T-helper 9 cell (primary cell): ENCODE results near the gene B3GAT1.
"Not testable (repeated sequence)": the region's sequence is repeated elsewhere in the genome, so short reads cannot be mapped to it uniquely, and the experiment has no call there.

Experiments
- DNase-seq: peaks from one replicate; pipeline ENCODE4 v3.0.0-alpha.2; 2020

The B3GAT1 gene

GRCh38 chr11:134355136-134355535 lies 56.9 kb downstream of the B3GAT1 start:
- no peak for DNase-seq

- no peak for DNase-seq
These were observed 59.9 kb downstream of the B3GAT1 start for GRCh38 chr11:134352111-134352510.

GRCh38 chr11:134350381-134350780 lies 61.7 kb downstream of the B3GAT1 start:
- DNase-seq: no peak

DNA sequence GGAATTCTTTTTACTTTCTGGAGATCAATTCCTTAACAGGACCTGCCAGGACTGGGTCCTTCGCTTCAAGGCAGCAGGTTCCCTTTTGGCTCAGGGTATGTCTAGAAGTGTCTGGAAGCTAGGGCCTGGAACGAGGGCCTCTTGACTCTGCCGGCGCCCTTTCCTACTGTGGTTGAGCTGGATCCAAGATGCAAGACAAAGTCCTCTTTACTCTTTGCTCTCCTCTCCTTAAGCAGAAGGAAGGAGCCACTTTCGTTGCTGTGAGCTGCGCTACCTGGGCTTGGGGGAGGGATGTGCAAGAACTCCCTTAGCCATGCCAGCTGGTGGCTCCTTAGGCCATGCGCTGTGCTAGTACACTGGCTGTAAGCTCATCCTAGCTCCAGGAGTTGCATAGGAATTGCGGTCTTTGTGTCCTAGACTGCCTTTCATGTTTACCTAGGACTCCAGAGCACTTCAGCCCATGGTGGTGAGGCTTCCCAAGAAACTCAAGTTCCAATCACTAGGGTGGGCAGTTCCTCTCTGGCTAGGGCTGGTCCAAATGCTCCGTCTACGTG lies 62.2 kb downstream of the B3GAT1 start:
- DNase-seq: no peak

DNA sequence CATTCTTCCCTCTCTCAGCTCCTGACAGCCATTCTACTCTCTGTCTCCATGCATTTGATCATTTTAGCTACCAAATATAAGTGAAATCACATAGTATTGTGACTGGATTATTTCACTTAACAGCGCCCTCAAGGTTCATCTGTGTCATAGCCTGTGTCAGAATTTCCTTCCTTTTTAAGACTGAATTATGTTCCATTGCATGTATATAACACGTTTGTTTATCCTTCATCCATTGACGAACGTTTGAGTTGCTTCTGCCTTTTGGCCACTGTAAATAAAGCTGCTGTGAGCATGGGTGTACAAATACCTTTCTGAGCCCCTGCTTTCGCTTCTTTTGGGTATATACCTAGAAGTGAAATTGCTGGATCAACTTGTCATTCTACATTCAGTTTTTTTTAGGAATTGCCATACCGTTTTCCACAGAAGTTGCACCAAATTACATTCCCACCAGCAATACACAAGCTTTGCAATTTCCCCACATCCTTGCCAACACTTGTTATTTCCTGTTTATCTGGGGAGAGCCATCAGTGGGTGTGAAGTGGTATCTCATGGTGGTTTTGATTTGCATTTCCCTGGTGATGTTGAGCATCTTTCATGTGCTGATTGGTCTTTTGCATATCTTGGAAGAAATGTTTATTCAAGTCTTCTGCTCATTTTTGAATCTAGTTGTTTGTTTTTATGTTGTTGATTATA lies 62.8 kb downstream of the B3GAT1 start:
- DNase-seq: no peak

DNA sequence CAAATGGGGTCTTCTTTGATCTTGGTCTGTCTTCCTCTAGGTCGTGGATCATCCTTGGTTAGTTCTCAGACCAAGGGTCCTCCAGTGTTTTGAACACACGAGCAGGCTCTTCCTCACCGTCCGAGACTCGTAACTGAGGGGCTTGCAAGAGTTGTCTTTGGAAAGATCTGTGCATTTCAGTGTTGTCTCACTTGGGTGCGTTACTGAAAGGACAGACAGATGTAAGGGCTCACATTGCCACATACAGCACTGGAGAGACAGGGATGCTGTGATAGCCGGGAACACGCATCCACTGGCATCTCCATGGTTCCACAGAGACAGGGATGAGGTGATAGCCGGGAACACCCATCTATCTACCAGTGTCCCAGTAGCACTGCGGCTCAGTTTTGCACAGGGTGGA lies 64.6 kb downstream of the B3GAT1 start:
- no peak for DNase-seq

DNA sequence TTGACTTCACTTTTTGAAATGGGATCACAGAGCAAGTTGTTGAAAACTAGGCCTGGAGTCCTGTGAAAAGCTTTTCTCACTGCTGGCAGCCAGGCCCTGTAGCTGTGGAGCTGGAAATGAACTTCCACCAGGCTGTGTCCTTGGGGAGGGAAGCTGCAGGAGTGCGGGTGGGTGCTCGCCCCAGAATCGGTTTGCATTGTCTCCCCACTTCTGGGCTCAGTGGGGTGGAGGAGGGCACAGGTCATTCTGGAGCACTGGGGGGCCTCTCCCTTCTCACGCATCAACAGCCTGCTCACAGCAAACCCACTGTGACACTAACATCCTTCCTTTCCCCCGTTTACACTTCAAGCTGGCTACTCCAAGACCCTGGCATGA lies 65.1 kb downstream of the B3GAT1 start:
- DNase-seq: no peak

DNA sequence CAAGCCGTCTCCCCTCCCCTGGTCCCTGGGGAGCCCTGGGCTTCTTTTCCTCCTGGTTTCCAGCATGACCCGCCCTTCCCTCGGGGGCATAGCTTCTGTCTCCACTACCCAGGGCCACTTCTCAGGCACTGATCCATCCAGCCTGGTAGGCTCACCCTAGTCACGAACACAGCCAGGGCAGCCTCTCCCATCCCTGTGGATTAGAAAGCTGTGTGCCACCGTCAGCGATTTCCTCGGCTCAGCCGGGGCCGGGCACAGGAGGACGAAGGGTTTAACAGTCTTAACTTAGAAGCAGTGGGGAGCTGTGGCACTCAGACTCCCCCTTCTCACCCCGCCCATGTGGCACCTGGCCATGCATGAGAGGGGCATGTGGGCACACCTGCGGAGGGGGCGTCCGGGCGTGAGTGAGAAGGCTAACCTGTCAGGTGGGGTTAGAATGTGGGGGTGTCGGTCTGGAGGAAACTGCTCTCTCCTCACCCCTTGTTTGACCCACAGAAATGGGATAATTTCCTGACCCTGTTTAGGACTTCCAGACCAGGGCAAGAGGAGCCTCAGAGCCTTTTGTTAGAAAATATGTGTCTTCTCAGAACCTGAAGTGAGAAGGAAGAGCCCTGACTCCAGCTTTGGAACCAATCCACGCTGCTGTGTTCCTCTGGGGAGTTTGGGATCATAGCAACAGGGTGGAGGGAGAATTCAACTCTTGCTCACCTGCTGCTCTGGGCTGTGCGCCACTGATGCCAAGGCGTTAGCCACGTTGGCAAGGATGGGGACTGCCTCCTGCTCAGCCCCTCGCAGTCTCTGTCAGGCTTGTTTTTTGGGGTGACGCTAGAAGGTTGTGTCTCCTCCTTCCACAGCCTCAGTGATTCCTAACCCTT lies 65.7 kb downstream of the B3GAT1 start:
- no peak for DNase-seq

DNA sequence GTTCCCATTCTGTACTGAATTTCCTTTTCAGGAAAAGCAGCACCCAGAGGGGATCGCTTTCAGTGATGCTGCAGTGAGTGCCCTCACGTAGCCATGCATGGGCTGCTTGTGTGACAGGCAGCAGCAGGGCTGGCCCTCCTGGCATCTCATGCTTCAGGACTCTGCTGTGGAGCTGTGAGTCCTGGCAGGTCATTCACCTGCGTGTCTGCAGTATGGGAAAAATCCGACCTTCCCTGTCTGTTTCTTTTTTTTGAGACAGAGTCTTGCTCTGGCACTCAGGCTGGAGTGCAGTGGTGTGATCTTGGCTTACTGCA lies 66.8 kb downstream of the B3GAT1 start:
- DNase-seq: no peak

- not testable (repeated sequence) for DNase-seq
These were observed 67.4 kb downstream of the B3GAT1 start for GRCh38 chr11:134344497-134345236.

DNA sequence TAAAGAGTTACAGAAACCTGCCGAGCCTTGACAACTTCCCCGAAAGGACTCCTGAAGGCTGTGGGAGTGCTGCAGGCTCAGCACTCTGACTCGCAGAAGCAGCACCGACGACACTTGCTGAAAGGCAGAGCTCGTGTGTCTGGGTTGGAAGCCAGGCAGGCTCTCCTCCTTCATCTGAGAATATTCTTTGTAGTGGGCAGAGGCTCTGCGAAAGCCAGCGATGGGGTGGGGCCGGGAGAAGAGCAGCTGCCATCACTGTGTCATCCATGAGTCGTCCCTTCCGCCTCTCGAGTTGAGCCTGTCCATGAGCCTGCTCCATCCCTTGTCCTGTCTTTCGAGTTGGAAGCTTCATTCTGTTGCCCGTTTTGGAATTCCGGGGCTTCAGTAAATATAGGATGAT lies 68.4 kb downstream of the B3GAT1 start:
- no peak for DNase-seq

GRCh38 chr11:134342572-134343340 lies 69.3 kb downstream of the B3GAT1 start:
- no peak for DNase-seq

GRCh38 chr11:134341805-134342571 lies 70.1 kb downstream of the B3GAT1 start:
- no peak for DNase-seq

DNA sequence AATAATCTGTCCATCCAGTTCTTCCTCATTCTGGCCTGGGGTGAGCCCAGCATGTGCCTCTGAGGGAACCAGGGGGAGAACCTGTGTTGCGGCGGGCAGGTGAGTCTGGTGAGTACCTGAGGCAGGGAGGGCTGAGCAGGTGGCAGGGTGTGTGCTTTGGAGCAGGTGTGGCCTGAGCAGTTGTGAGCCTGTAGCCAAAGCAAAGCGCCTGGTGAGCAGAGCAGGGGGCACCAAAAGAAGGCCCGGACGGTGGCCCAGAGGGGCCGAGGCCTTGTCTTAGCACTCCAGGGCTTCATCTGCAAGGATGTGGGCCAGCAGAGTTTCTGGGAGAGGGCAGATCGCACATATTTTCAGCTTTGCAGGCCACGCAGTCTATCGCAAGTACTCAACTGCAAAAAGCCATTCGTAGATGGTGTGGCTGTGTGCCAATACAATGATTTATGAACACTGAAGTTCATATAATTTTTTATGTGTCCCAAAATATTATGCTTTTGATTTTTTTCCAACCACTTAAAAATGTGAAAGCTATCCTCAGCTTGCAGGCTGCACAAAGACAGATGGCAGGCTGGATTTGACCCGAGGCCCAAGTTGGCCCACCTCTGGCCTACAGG lies 71.6 kb downstream of the B3GAT1 start:
- no peak for DNase-seq

DNA sequence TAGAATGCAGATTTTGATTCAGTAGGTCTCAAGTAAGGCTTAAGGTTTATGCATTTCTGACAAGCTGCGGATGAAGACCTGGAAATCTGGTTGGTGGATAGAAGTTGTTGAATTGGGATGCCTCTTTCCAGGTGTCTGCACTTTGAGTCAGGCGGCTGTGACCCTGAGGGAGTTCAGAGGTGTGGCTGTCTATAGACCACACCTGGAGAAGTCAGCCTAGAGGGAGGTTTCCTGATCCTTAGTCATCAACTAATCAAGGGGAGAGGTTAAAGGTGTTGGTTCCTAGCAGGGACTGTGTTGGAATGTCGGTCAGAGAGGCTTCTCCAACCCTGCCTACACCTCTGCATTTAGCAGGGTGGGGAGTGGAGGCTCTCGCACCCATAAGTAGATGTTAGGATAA lies 72.3 kb downstream of the B3GAT1 start:
- no peak for DNase-seq

GRCh38 chr11:134338654-134339053 lies 73.4 kb downstream of the B3GAT1 start:
- DNase-seq: no peak

DNA sequence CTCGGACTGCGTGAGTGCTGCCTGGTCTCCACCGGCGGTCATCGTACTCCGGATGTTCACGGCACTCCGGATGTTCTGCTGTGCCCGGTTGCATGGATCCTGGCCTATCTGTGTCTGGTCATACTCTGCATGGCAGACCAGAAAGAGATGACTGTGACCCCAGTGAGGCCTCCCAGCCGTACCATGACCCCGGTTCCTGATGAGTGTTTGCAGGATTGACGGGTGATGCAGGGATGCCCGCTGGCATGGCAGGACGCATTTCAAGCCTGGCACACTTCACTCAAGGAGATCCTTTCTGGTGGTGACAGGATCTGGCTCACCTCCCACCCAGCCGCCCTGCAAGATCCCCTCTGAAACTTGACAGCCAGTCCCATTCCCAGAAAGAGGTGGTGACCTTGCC lies 74.0 kb downstream of the B3GAT1 start:
- no peak for DNase-seq

DNA sequence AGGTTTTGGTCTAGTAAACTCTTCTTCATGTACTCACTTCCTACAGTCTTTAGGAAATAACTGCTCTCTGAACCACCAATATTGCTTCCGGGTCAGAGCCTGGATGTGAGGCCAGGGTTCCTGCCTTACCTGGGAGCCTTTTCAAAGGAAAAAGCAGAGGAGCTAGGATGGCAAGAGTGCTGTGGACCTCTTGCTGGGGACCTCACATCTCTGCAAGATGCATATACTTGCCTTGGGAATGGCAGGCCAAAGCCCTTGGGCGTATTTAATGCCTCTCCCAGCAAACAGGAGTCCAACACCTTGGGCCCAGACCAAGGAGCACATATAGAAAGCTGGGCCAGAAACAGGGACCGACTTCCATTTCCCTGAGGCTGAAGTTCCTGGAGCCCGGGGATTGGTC lies 75.0 kb downstream of the B3GAT1 start:
- DNase-seq: no peak

GRCh38 chr11:134334796-134335571 lies 77.1 kb downstream of the B3GAT1 start:
- DNase-seq: no peak

DNA sequence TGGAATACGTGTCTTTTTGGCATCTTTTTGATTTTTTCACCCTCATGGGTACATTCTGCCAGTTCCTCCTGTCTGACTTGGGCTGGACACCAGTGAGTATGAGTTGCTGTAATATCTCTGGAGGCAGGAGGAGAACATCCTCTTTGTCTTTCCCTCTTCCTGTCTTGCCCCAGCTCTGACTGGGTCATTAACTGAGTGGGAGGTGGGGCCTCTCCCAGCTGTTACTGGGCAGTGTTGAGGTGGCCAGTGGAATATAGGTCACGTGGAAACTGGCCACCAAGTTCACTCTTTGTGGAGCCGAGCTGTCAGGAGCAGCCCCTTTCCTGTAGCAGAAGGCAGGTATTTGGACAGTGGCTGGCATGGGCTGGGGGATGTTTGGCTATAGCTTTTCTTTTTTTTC lies 78.1 kb downstream of the B3GAT1 start:
- DNase-seq: no peak

DNA sequence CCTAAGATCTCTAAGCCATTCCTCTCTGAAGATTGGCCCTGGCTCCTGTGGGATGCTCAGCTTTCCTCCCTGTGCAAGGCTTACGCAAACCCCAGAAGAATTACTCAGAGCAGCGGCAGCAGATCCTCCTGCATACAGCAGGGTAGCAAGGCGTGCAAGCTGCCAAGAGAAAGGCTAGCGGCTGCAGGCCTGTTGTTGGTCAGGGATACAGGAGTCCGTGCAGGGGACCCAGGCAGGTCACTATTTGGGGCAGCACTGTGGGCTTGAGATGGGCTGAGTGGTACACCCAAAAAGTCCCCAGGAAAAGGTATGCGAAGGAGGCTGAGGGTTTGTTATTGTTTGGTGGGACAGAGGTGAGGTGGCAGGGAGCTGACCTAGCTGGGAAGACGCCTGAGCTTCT lies 78.7 kb downstream of the B3GAT1 start:
- no peak for DNase-seq
